IPS-15b (cell line): ENCODE results near the gene RYR3.

ENCODE experiments used
- H3K27me3 ChIP-seq: one replicate; pipeline ENCODE4 v1.6.1; 2013; ENCODE audit warnings: low read length; ENCODE audit not compliant: control insufficient read depth, insufficient read depth
- H3K36me3 ChIP-seq: one replicate; pipeline ENCODE4 v1.6.1; 2013; ENCODE audit warnings: low read length; ENCODE audit not compliant: control insufficient read depth, insufficient read depth
- H3K4me1 ChIP-seq: one replicate; pipeline ENCODE4 v1.6.1; 2013; ENCODE audit warnings: mild to moderate bottlenecking, low read length; ENCODE audit not compliant: control insufficient read depth, insufficient read depth
- H3K4me3 ChIP-seq: one replicate; pipeline ENCODE4 v1.5.1; 2013; ENCODE audit warnings: low read depth, low read length
- H3K9ac ChIP-seq: one replicate; pipeline ENCODE4 v1.6.1; 2013; ENCODE audit warnings: low read depth, mild to moderate bottlenecking, low read length
- H3K9me3 ChIP-seq: one replicate; pipeline ENCODE4 v1.6.1; 2013; ENCODE audit warnings: mild to moderate bottlenecking, low read length; ENCODE audit not compliant: control insufficient read depth, insufficient read depth

Gene RYR3

GRCh38 chr15:33369941-33370622, 59.3 kb downstream of the RYR3 start:
- Histone ChIP-seq H3K4me3 (no peak overlapping the region), H3K4me1 (no peaks in the 10 kb centered on the region), H3K36me3 (no peaks in the 10 kb centered on the region), H3K9me3 (no peaks in the 10 kb centered on the region), H3K9ac (no peak overlapping the region), H3K27me3 (no peaks in the 10 kb centered on the region)

- Histone ChIP-seq H3K9ac (no peak overlapping the region), H3K4me3 (no peak overlapping the region), H3K27me3 (no peaks in the 10 kb centered on the region), H3K36me3 (no peaks in the 10 kb centered on the region), H3K9me3 (no peaks in the 10 kb centered on the region), H3K4me1 (no peaks in the 10 kb centered on the region)
Measured at GRCh38 chr15:33370623-33371020, 59.9 kb downstream of the RYR3 start.

GRCh38 chr15:33371159-33371558, 60.4 kb downstream of the RYR3 start:
- Histone ChIP-seq H3K9me3 (no peaks in the 10 kb centered on the region), H3K4me3 (no peak overlapping the region), H3K36me3 (no peaks in the 10 kb centered on the region), H3K9ac (no peak overlapping the region), H3K4me1 (no peaks in the 10 kb centered on the region), H3K27me3 (no peaks in the 10 kb centered on the region)

GRCh38 chr15:33374226-33374914, 63.6 kb downstream of the RYR3 start:
- Histone ChIP-seq H3K4me3 (no peak overlapping the region), H3K9me3 (no peaks in the 10 kb centered on the region), H3K36me3 (no peaks in the 10 kb centered on the region), H3K9ac (no peak overlapping the region), H3K27me3 (no peaks in the 10 kb centered on the region), H3K4me1 (no peaks in the 10 kb centered on the region)

- no peaks in the 10 kb centered on the region for H3K9me3 ChIP-seq
- no peaks in the 10 kb centered on the region for H3K36me3 ChIP-seq
- H3K4me1 ChIP-seq, result no peaks in the 10 kb centered on the region
- H3K4me3 ChIP-seq, result no peak overlapping the region
- H3K9ac ChIP-seq, result no peak overlapping the region
- H3K27me3 ChIP-seq, result no peaks in the 10 kb centered on the region
Measured at GRCh38 chr15:33375236-33375635, 64.5 kb downstream of the RYR3 start.

GRCh38 chr15:33377204-33377603, 66.4 kb downstream of the RYR3 start:
- H3K4me1 ChIP-seq, result no peaks in the 10 kb centered on the region
- H3K4me3 ChIP-seq, result no peak overlapping the region
- no peaks in the 10 kb centered on the region for H3K36me3 ChIP-seq
- H3K9me3 ChIP-seq, result no peaks in the 10 kb centered on the region
- H3K27me3 ChIP-seq, result no peaks in the 10 kb centered on the region
- H3K9ac ChIP-seq, result no peak overlapping the region

GRCh38 chr15:33378866-33379480, 68.2 kb downstream of the RYR3 start:
- Histone ChIP-seq H3K9ac (no peak overlapping the region), H3K27me3 (no peaks in the 10 kb centered on the region), H3K4me3 (no peak overlapping the region), H3K36me3 (no peaks in the 10 kb centered on the region), H3K4me1 (no peaks in the 10 kb centered on the region), H3K9me3 (no peaks in the 10 kb centered on the region)

GRCh38 chr15:33380406-33380805, 69.6 kb downstream of the RYR3 start:
- Histone ChIP-seq H3K4me1 (no peaks in the 10 kb centered on the region), H3K4me3 (no peak overlapping the region), H3K9me3 (no peaks in the 10 kb centered on the region), H3K36me3 (no peaks in the 10 kb centered on the region), H3K27me3 (no peaks in the 10 kb centered on the region), H3K9ac (no peak overlapping the region)

- Histone ChIP-seq H3K9me3 (no peaks in the 10 kb centered on the region), H3K27me3 (no peaks in the 10 kb centered on the region), H3K4me3 (no peak overlapping the region), H3K4me1 (no peaks in the 10 kb centered on the region), H3K36me3 (no peaks in the 10 kb centered on the region), H3K9ac (no peak overlapping the region)
Measured at GRCh38 chr15:33382491-33382890, 71.7 kb downstream of the RYR3 start.

- Histone ChIP-seq H3K4me1 (no peaks in the 10 kb centered on the region), H3K27me3 (no peaks in the 10 kb centered on the region), H3K36me3 (no peaks in the 10 kb centered on the region)
Measured at GRCh38 chr15:33384307-33384706, 73.5 kb downstream of the RYR3 start.

GRCh38 chr15:33392453-33392852, 81.7 kb downstream of the RYR3 start:
- Histone ChIP-seq H3K9me3 (no peaks in the 10 kb centered on the region), H3K27me3 (no peaks in the 10 kb centered on the region), H3K4me1 (peaks cover 4% of the 10 kb centered on the region), H3K9ac (no peak overlapping the region), H3K4me3 (no peak overlapping the region), H3K36me3 (no peaks in the 10 kb centered on the region)

More at GRCh38 chr15:33384307-33384706, 73.5 kb downstream of the RYR3 start:
- Histone ChIP-seq H3K9me3 (no peaks in the 10 kb centered on the region), H3K9ac (no peak overlapping the region), H3K4me3 (no peak overlapping the region)

- Histone ChIP-seq H3K4me3 (no peak overlapping the region), H3K36me3 (no peaks in the 10 kb centered on the region), H3K9ac (no peak overlapping the region), H3K27me3 (no peaks in the 10 kb centered on the region), H3K4me1 (peaks cover 4% of the 10 kb centered on the region), H3K9me3 (no peaks in the 10 kb centered on the region)
Measured at GRCh38 chr15:33393546-33393945, 82.8 kb downstream of the RYR3 start.
